HUES48 (cell line): ENCODE results near the gene ENPP6.
"Not testable (repeated sequence)": the region's sequence is repeated elsewhere in the genome, so short reads cannot be mapped to it uniquely, and the experiment has no call there.

ENCODE experiments used
- H3K27ac ChIP-seq: one replicate; pipeline ENCODE4 v1.7.0; 2013; ENCODE audit warnings: low read depth, low read length, inconsistent platforms
- H3K27me3 ChIP-seq: 2 replicates; pipeline ENCODE4 v1.6.1; 2013; ENCODE audit warnings: mild to moderate bottlenecking, low read length; ENCODE audit not compliant: control insufficient read depth, insufficient read depth
- H3K36me3 ChIP-seq: 2 replicates; pipeline ENCODE4 v1.6.1; 2013; ENCODE audit warnings: low read length; ENCODE audit not compliant: control insufficient read depth, insufficient read depth
- H3K4me1 ChIP-seq: 2 replicates; pipeline ENCODE4 v1.6.1; 2013; ENCODE audit warnings: mild to moderate bottlenecking, low read length; ENCODE audit not compliant: control insufficient read depth, insufficient read depth
- H3K4me3 ChIP-seq: 2 replicates; pipeline ENCODE4 v1.5.1; 2013; ENCODE audit warnings: mild to moderate bottlenecking, low read depth, low read length
- H3K9ac ChIP-seq: 2 replicates; pipeline ENCODE4 v1.6.1; 2013; ENCODE audit warnings: mild to moderate bottlenecking, low read depth, low read length, moderate library complexity
- H3K9me3 ChIP-seq: 2 replicates; pipeline ENCODE4 v1.6.1; 2013; ENCODE audit warnings: low read length; ENCODE audit not compliant: control insufficient read depth, insufficient read depth

Gene ENPP6

DNA sequence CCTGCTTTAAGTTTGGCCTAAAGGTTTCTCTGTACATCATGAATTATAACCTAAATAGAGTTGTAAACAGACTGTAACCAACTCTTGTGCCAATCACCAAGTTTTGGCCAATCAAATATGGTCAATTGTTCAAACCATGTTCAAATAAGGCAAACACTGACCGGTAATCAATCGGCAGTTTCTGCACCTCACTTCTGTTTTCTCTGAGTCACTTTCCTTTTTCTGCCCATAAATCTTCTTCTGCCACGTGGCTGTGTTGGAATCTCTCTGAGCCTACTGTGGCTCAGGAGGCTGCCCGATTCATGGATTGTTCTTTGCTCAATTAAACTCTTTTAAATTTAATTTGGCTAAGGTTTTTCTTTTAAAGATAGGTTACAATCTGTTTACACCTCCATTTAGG lies 16.5 kb upstream of the ENPP6 start:
- H3K9ac ChIP-seq = no peak overlapping the region
- no peaks in the 10 kb centered on the region for H3K27me3 ChIP-seq
- H3K36me3 ChIP-seq = no peaks in the 10 kb centered on the region
- no peaks in the 10 kb centered on the region for H3K4me1 ChIP-seq
- H3K9me3 ChIP-seq = no peaks in the 10 kb centered on the region
- H3K27ac ChIP-seq = no peak overlapping the region
- no peak overlapping the region for H3K4me3 ChIP-seq

DNA sequence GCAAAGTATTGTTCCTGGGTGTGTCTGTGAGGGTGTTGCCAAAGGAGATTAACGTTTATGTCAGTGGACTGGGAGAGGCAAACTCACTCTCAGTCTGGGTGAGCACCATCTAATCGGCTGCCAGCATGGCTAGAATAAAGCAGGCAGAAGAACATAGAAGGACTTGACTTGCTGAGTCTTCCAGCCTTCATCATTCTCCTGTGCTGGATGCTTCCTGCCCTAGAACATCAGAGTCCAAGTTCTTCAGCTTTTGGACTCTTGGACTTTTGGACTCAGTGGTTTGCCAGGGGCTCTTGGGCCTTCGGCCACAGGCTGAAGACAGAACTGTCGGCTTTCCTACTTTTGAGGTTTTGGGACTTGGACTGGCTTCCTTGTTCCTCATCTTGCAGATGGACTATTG lies 15.3 kb upstream of the ENPP6 start:
- no peaks in the 10 kb centered on the region for H3K27me3 ChIP-seq
- H3K27ac ChIP-seq = no peak overlapping the region
- H3K36me3 ChIP-seq = no peaks in the 10 kb centered on the region
- no peak overlapping the region for H3K4me3 ChIP-seq
- no peak overlapping the region for H3K9ac ChIP-seq
- H3K4me1 ChIP-seq = no peaks in the 10 kb centered on the region
- H3K9me3 ChIP-seq = no peaks in the 10 kb centered on the region

DNA sequence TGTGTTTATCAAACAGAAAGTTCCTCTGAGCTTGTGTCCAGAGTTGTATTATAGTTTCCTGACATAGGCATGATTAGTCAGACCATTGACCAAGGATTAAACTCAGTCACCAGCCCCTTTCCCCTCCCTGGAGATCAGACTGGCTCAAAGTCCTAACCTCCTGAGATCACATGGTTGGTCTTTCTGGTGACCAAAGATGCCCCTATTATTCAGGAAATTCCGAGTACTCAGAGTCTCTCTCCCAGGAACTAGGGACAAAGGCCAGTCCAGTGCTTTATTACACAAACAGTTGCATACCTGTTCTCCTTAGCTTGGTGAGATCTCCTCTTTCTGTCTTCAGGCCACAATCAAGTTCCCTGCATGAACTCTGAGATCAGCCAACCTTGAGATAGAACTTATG lies 14.5 kb upstream of the ENPP6 start:
- no peak overlapping the region for H3K4me3 ChIP-seq
- no peaks in the 10 kb centered on the region for H3K27me3 ChIP-seq
- no peak overlapping the region for H3K9ac ChIP-seq
- no peaks in the 10 kb centered on the region for H3K9me3 ChIP-seq
- no peaks in the 10 kb centered on the region for H3K4me1 ChIP-seq
- no peak overlapping the region for H3K27ac ChIP-seq
- no peaks in the 10 kb centered on the region for H3K36me3 ChIP-seq

DNA sequence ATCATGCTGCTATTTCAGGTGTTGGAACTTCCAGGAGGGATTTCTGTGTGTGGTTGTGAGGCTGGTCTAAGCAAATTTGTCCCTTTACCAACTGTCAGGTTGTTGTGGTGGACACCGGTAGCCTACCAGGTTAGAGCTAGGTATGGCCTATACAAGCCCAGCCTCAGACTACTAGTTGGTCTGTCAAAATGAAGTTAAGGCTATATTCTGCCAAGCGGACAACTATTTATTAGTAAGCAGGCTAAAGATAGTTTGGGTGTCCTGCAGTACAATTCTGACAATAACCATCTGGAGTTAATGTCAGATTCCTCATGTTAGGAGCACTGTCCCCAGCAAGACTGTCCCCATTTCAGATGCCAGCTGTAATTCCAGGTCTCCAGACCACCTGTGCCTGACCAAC lies 13.9 kb upstream of the ENPP6 start:
- Histone ChIP-seq H3K4me3 (no peak overlapping the region), H3K27me3 (no peaks in the 10 kb centered on the region), H3K9me3 (no peaks in the 10 kb centered on the region), H3K4me1 (no peaks in the 10 kb centered on the region), H3K27ac (no peak overlapping the region), H3K36me3 (no peaks in the 10 kb centered on the region), H3K9ac (no peak overlapping the region)

DNA sequence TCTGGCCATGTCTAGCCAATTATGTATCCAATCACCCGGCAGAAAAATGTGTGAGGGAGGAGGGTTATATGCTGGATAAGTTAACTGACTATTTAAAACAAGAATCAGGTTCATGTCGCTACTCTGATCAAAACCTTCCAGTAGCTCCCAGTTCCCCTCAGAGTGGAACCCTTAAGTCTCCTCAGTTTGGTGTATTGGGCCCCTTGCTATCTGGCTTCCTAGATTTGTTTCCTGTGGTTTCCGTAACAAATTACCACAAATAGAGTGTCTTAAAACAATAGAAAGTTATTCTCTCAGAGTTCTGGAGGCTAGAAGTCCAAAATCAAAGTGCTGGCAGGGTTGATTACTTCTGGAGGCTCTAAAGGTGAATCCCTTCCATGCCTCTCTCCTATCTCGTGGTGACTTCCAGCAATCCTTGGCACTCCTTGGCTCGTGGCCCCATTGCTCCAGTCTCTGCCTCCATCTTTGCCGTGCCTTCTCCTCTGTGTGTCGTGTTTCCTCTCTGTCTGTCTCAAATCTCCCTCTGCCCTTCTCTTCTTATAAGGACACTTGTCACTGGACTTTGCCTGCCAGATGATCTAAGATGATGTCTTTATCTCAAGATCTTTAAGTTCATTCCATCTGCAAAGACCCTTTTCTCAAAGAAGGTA lies 10.5 kb upstream of the ENPP6 start:
- Histone ChIP-seq H3K9me3 (no peaks in the 10 kb centered on the region; the same call in 1 of the 2 replicates), H3K27me3 (no peaks in the 10 kb centered on the region), H3K9ac (no peak overlapping the region), H3K4me1 (no peaks in the 10 kb centered on the region), H3K27ac (no peak overlapping the region), H3K36me3 (no peaks in the 10 kb centered on the region), H3K4me3 (no peak overlapping the region)

DNA sequence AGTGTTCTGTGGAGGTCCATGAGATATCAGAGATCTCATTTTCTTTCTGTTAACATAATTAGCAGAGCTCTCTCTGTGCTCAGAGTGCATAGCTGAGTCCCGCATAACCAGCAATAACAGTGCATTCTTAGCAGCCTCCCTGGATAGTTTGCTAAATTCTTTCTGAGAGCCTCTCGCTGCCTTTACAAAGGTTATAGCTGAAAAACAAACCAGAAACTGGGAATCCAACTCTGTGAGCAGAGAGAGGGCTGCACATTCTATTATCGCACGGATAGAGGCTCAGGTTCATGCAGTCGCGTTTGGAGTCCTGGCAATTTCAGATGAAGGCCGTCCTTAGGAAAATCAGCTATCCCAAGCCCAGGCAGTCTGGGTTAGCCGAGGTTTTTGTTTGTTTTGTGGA lies 1.2 kb downstream of the ENPP6 start:
- no peaks in the 10 kb centered on the region for H3K27me3 ChIP-seq
- H3K4me1 ChIP-seq = peaks cover 3% of the 10 kb centered on the region; the same call in 1 of the 2 replicates
- H3K9me3 ChIP-seq = no peaks in the 10 kb centered on the region
- H3K36me3 ChIP-seq = no peaks in the 10 kb centered on the region
- no peak overlapping the region for H3K4me3 ChIP-seq
- no peak overlapping the region for H3K9ac ChIP-seq
- no peak overlapping the region for H3K27ac ChIP-seq

DNA sequence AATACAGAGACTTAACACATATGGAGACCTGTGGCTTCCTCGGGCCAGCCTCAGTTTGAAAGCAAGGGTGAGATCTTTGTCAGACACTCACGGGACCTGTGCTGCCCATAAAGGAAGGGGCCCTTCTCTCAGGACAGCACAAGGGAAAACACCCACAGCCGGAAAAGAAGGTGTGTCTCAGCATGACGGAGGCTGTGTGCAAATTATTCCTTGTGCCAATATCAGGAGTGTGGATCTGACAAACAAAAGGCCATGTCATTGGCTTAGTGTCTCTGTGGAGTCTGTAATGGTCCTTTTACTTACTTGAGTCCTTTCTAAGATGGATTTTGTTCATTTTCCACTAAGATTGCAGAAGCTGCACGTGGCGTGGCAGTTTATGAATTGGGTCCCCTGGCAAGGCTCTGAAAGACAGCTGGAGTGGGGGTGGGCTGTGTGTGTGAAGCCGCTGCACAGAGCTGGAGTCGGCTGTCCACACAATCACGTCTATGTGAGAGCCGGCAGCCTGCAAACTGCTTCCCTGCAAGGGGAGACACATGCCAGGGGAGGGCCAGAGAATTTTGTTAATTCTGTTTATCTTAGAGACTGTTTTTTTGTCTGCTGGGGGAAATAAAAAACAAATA lies 1.9 kb downstream of the ENPP6 start:
- Histone ChIP-seq H3K27ac (no peak overlapping the region), H3K9me3 (no peaks in the 10 kb centered on the region), H3K36me3 (no peaks in the 10 kb centered on the region), H3K27me3 (no peaks in the 10 kb centered on the region), H3K4me3 (no peak overlapping the region), H3K4me1 (peaks cover 3% of the 10 kb centered on the region; the same call in 1 of the 2 replicates), H3K9ac (no peak overlapping the region)

DNA sequence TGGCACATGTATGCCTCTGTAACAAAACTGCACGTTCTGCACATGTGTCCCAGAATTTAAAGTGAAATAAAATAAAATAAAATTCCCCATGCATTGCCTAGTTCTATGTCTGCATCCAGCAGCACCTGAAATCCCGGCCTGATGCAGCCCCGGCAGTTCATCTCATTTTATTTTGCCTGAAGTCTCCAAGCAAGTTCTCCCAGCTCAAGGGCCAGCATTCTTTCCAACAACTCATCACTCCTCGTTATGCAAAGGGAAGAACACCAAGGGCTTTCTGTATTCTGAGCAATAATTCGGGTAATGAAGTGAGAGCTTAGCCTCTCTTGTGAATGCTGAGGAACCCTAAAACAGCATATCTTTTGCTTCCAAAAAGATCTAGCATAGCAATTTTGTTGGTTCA lies 2.7 kb downstream of the ENPP6 start:
- H3K9ac ChIP-seq = no peak overlapping the region
- no peaks in the 10 kb centered on the region for H3K9me3 ChIP-seq
- no peaks in the 10 kb centered on the region for H3K27me3 ChIP-seq
- H3K27ac ChIP-seq = no peak overlapping the region
- no peak overlapping the region for H3K4me3 ChIP-seq
- no peaks in the 10 kb centered on the region for H3K36me3 ChIP-seq
- peaks cover 3% of the 10 kb centered on the region; the same call in 1 of the 2 replicates for H3K4me1 ChIP-seq

DNA sequence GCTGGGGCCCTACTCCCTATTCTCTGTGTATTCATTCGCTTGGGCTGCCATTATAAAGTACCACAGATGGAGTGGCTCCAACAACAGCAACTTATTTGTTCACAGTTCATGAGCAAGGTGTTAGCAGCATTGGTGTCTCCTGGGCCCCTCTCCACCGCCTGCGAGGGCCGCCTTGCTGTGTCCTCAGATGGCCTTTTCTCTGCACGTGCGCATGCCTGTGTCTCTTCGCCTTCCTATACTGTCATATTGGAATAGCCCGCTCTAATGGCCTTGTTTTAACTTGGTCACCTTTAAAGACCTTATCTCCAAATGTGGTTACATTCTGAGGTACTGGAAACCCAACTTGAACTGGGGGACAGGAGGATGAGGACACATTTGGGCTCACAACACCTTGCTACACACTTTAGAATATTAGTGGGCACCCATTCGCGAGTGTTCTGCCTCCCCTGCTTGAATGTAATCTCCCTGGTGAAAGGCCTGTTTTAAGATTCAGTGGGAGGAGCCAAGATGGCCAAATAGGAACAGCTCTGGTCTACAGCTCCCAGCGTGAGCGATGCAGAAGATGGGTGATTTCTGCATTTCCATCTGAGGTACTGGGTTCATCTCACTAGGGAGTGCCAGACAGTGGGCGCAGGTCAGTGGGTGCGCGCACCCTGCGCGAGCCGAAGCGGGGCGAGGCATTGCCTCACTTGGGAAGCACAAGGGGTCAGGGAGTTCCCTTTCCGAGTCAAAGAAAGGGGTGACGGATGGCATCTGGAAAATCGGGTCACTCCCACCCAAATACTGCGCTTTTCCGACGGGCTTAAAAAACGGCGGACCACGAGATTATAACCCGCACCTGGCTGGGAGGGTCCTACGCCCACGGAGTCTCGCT lies 9.7 kb downstream of the ENPP6 start:
- H3K27ac ChIP-seq, H3K9me3 ChIP-seq, H3K9ac ChIP-seq, H3K4me3 ChIP-seq, H3K4me1 ChIP-seq, H3K27me3 ChIP-seq, H3K36me3 ChIP-seq: not testable (repeated sequence)

DNA sequence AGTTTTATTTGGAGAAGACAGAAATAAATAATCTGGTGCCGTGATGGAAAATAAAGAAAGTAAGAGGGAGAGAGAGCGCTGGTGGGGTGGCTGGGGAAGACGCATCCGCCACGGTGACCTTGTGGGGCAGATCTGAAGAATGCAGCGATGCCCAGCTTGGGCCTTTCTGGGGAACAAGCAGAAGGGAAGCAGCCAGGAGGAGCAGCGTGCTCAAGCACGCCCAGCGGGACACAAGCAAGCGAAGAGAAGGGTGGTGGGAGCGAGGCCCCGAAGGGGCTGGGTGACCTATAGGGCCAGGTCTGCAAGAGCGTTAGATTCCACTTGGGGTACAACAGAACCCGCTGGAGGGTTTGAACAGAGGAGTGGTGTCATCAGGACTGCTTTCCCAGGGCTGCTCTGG lies 12.4 kb downstream of the ENPP6 start:
- no peaks in the 10 kb centered on the region for H3K36me3 ChIP-seq
- H3K4me3 ChIP-seq = no peak overlapping the region
- peaks cover 6% of the 10 kb centered on the region; the same call in 1 of the 2 replicates for H3K9me3 ChIP-seq
- H3K9ac ChIP-seq = no peak overlapping the region
- no peak overlapping the region for H3K27ac ChIP-seq
- H3K27me3 ChIP-seq = no peaks in the 10 kb centered on the region
- H3K4me1 ChIP-seq = 0 out of 2 replicates have a peak, but pooled peaks cover 4% of the 10 kb centered on the region

DNA sequence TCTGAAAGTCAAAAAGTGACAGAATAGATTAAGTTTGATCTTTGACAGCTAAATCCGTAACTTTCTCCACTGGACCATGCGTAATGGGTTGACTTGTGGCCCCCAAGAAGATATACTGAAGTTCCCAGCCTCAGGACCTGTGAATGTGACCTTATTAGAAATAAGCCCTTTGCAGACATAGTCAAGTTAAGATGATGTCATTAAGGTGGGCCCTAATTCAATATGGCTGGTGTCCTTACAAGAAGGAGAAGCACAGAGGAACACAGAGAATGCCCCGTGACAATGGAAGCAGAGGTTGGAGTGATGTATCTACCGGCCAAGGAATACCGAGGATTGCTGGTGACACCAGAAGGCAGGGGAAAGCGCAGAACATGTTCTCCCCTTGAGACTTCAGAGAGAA lies 14.4 kb downstream of the ENPP6 start:
- Histone ChIP-seq H3K9me3 (peaks cover 6% of the 10 kb centered on the region; the same call in 1 of the 2 replicates), H3K36me3 (no peaks in the 10 kb centered on the region), H3K4me3 (no peak overlapping the region), H3K27me3 (no peaks in the 10 kb centered on the region), H3K4me1 (0 out of 2 replicates have a peak, but pooled peaks cover 4% of the 10 kb centered on the region), H3K27ac (no peak overlapping the region), H3K9ac (no peak overlapping the region)
